Tibial nerve (tissue), 4 donors: ENCODE measurements around the gene ARHGAP1. TPM values are rescaled to one million over a fixed set of nuclear protein-coding genes. Genes with fewer than 3 reads are reported as not detected.

Experiments
- DNase-seq, 2 donors: peaks; one replicate each; pipeline ENCODE4 v3.0.0-alpha.2; 2019; ENCODE audit warnings: low spot score in 2 of 2
- H3K27ac ChIP-seq, 4 donors: fragments of 200-600 bp; sonication (generic) in 3 of 4; one replicate each; pipeline ENCODE4 v1.5.1; 2017 to 2019; ENCODE audit warnings: mild to moderate bottlenecking in 1 of 4
- H3K27me3 ChIP-seq, 2 donors: fragments of 200-600 bp; sonication (generic) in 1 of 2; one replicate each; pipeline versions ENCODE4 v1.5.1 to v1.6.0; 2017 to 2019
- H3K36me3 ChIP-seq, 3 donors: fragments of 200-600 bp; sonication (generic); one replicate each; pipeline ENCODE4 v1.5.1; 2018 to 2019
- H3K4me1 ChIP-seq, 4 donors: fragments of 200-600 bp; sonication (generic) in 3 of 4; one replicate each; pipeline ENCODE4 v1.5.1; 2017 to 2019
- H3K4me3 ChIP-seq, 4 donors: fragments of 200-600 bp; sonication (generic) in 3 of 4; one replicate each; pipeline ENCODE4 v1.5.1; 2017 to 2019; ENCODE audit warnings: mild to moderate bottlenecking in 1 of 4, moderate library complexity in 1 of 4
- H3K9me3 ChIP-seq, 4 donors: fragments of 200-600 bp; sonication (generic) in 3 of 4; one replicate each; pipeline ENCODE4 v1.5.1; 2017 to 2019
- EP300 ChIP-seq, 2 donors: sonication (generic); formaldehyde crosslinking; IDR thresholded peaks; one replicate each; pipeline ENCODE4 v1.6.1; 2017; ENCODE audit warnings: antibody characterized with exemption in 2 of 2, mild to moderate bottlenecking in 1 of 2
- POLR2A ChIP-seq, 2 donors: fragments of 450-650 bp; IDR thresholded peaks; one replicate each; pipeline ENCODE4 v1.6.1; 2017; ENCODE audit warnings: antibody characterized with exemption in 2 of 2, mild to moderate bottlenecking in 2 of 2, moderate library complexity in 2 of 2
- WGBS, 2 donors: methylation state at CpG; one replicate each; pipeline ENCODE4 v1.1.5; 2018; 5-methylcytosine and 5-hydroxymethylcytosine counted together
- total RNA-seq, 4 donors: library from RNA; depleted of rRNA; stranded (reverse); fragments of >200 nt; gene quantifications; one replicate each; pipeline ENCODE4 v1.1.0, GENCODE V29; 2016
- TF ChIP-seq, protein P1 (sequence below), 5 experiments: fragments of 200-600 bp in 3 of 5; fragments of 450-650 bp in 2 of 5; sonication (generic) in 3 of 5; IDR thresholded peaks; one replicate each; pipeline ENCODE4 v1.5.1; 2016 to 2019; ENCODE audit warnings: antibody characterized with exemption in 5 of 5, mild to moderate bottlenecking in 3 of 5, moderate library complexity in 2 of 5

Gene ARHGAP1
- total RNA-seq, 4 donors from 2014 or later, result 47.9 to 83.0 (median 59.8) TPM

DNA sequence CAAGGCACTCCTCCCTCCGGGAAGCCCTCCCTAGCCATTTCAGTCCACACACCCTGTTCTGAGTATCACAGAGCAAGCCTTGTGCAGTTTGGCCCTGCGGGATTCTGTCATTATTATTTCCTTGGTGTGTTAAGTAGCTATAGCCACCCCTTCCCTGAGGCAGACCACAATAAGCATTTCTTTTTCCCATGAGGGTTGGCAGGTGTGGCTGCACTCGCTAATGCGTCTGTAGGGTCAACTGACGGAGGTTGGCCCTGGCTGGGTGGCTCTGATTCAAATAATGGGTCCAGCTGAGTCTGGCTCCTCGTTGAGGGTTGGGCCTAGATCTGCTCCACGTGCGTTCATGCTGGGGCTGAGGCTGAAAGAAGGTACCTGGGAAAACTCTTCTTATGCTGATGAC lies 23.7 kb upstream of the ARHGAP1 start:
- Histone ChIP-seq H3K4me3 (no peak overlapping the region), H3K4me1 (no peaks in the 10 kb centered on the region), H3K36me3 (no peaks in the 10 kb centered on the region), H3K27me3 (no peaks in the 10 kb centered on the region), H3K9me3 (no peaks in the 10 kb centered on the region), H3K27ac (no peak overlapping the region)
- TF ChIP-seq EP300 (IDR thresholded peaks at IDR 0.05), result no peak
- TF ChIP-seq, protein P1, sequence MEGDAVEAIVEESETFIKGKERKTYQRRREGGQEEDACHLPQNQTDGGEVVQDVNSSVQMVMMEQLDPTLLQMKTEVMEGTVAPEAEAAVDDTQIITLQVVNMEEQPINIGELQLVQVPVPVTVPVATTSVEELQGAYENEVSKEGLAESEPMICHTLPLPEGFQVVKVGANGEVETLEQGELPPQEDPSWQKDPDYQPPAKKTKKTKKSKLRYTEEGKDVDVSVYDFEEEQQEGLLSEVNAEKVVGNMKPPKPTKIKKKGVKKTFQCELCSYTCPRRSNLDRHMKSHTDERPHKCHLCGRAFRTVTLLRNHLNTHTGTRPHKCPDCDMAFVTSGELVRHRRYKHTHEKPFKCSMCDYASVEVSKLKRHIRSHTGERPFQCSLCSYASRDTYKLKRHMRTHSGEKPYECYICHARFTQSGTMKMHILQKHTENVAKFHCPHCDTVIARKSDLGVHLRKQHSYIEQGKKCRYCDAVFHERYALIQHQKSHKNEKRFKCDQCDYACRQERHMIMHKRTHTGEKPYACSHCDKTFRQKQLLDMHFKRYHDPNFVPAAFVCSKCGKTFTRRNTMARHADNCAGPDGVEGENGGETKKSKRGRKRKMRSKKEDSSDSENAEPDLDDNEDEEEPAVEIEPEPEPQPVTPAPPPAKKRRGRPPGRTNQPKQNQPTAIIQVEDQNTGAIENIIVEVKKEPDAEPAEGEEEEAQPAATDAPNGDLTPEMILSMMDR (IDR thresholded peaks at IDR 0.05), result no peak
- TF ChIP-seq POLR2A (IDR thresholded peaks at IDR 0.05), result no peak
- no peak for DNase-seq
- 35 to 60% methylated on average over 8 of the region's 8 CpGs for WGBS, 2 donors

DNA sequence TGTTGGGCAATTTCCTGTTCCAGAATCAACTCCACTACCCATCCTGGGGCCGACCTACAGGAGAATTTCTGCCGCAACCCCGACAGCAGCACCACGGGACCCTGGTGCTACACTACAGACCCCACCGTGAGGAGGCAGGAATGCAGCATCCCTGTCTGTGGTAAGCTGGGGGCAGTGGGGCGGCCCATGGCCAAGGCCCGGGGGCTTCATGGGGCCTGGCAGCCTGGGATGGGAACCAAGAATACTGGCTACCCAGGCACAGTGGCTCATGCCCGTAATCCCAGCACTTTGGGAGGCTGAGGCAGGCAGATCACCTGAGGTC lies 22.9 kb upstream of the ARHGAP1 start:
- Histone ChIP-seq H3K9me3 (no peaks in the 10 kb centered on the region), H3K27ac (no peak overlapping the region), H3K4me1 (no peaks in the 10 kb centered on the region), H3K36me3 (no peaks in the 10 kb centered on the region), H3K4me3 (no peak overlapping the region), H3K27me3 (no peaks in the 10 kb centered on the region)
- 87 to 94% methylated on average over 6 to 8 of the region's 8 CpGs for WGBS, 2 donors
- no peak for DNase-seq
- TF ChIP-seq EP300 (IDR thresholded peaks at IDR 0.05) (no peak), POLR2A (IDR thresholded peaks at IDR 0.05) (no peak)
- TF ChIP-seq, protein P1 (IDR thresholded peaks at IDR 0.05), result no peak

DNA sequence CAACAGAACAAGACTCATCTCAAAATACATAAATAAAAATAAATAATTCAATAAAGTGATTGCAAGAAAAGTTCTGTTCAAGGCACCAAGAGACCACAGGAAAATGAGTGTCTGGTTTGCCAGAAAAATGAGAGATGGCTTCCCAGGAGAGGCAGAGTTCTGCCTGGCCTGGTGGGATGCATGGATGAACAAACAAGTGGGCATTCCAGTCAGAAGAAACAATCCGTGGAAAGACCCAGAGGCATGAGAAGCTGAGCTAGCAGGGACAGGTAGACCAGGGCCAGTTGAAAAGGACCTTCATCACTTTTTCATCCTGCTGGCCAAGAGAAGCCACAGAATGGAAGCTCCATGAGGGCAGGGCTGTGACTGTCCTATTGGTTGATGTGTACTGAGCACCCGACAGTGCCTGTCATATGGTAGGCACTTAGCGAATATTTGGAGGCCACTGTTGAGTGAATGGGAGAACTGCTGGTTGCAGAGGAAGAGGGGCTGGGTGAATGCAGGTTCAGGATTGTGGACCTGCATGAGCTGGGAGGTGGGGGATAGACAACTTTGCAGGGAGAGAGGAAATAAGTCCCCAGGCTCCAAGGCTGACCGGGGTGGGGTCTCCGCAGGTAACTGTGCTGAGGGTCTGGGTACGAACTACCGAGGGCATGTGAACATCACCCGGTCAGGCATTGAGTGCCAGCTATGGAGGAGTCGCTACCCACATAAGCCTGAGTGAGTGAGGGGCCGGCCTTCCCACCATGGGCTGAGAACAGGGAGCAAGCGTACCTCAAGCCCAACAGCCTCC lies 22.3 kb upstream of the ARHGAP1 start:
- no peak for DNase-seq
- Histone ChIP-seq H3K36me3 (no peaks in the 10 kb centered on the region), H3K27ac (no peak overlapping the region), H3K4me3 (no peak overlapping the region), H3K4me1 (no peaks in the 10 kb centered on the region), H3K27me3 (no peaks in the 10 kb centered on the region), H3K9me3 (no peaks in the 10 kb centered on the region)
- 91 to 93% methylated on average over 11 of the region's 11 CpGs for WGBS, 2 donors
- TF ChIP-seq EP300 (IDR thresholded peaks at IDR 0.05) (no peak), POLR2A (IDR thresholded peaks at IDR 0.05) (no peak)
- TF ChIP-seq, protein P1 (IDR thresholded peaks at IDR 0.05), result no peak

DNA sequence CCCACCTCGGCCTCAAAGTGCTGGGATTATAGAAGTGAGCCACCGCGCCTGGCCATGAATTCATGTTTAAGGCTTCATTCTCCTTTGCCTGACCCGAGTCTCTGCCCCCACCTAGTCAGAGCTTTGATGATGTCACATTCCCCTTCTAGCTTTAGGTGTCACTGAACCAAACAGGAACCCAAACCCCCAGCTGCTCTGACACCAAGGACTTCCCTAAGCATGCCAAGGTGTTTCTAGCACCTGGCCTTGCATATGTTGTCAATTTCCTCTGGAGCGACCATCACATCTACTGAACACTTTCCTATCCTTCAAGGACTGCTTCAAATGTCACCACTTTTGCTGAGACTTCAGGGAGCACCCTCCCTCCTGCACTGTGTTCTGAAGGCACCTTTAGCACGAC lies 20.9 kb upstream of the ARHGAP1 start:
- Histone ChIP-seq H3K27ac (no peak overlapping the region), H3K4me1 (no peaks in the 10 kb centered on the region), H3K27me3 (no peaks in the 10 kb centered on the region), H3K4me3 (no peak overlapping the region), H3K36me3 (no peaks in the 10 kb centered on the region), H3K9me3 (no peaks in the 10 kb centered on the region)
- no peak for TF ChIP-seq EP300 (IDR thresholded peaks at IDR 0.05)
- TF ChIP-seq, protein P1 (IDR thresholded peaks at IDR 0.05), result no peak
- no peak for TF ChIP-seq POLR2A (IDR thresholded peaks at IDR 0.05)
- WGBS, 2 donors, result 77 to 84% methylated on average over 6 of the region's 6 CpGs
- no peak for DNase-seq

DNA sequence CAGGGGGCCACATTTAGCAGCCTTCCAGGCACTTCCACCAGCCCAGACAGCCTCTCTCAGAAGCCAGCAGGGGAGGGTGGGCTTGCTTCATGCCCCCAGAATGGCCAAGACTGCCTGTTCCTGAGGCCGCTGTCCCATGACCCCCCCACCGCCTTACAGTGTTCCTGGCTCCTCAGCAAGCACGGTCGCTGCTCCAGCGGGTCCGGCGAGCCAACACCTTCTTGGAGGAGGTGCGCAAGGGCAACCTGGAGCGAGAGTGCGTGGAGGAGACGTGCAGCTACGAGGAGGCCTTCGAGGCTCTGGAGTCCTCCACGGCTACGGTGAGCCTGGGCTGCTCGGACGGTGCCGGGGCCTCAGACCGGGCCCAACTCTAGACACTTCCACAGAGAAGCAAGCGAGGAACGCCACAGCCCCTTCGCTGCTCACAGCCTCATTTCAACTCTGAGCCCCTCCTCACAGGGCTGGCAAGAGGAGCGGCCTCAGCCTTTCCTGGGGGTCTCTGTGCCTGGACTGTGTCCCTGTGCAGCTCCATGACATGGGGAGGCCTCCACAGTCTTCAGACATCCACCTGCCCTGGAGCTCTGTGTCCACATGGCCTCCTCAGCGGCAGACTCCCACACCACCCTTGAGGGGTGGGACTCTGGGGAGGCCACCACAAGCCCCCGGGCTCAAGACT lies 19.3 kb upstream of the ARHGAP1 start:
- H3K4me3 ChIP-seq, result no peak overlapping the region
- 87 to 94% methylated on average over 17 to 24 of the region's 25 CpGs for WGBS, 2 donors
- H3K4me1 ChIP-seq, result no peaks in the 10 kb centered on the region
- no peaks in the 10 kb centered on the region for H3K9me3 ChIP-seq
- no peak for TF ChIP-seq POLR2A (IDR thresholded peaks at IDR 0.05)
- DNase-seq, result no peak
- H3K27me3 ChIP-seq, result no peaks in the 10 kb centered on the region
- no peak overlapping the region for H3K27ac ChIP-seq
- no peaks in the 10 kb centered on the region for H3K36me3 ChIP-seq
